ENCODE results near the gene FRMPD2. TPM values are rescaled to one million over a fixed set of nuclear protein-coding genes. Genes with fewer than 3 reads are reported as not detected.

FRMPD2 gene
- total and polyA plus RNA-seq, 2 experiments from 2014 or later: not detected

- H4K20me1 ChIP-seq (ENCODE audit: insufficient read depth): no peaks in the 10 kb centered on the region
- 74 to 78% methylated on average over 8 of the region's 8 CpGs for WGBS, 2 experiments (ENCODE audit: low coverage in 1 of 2, low lambda C conversion rate in 2 of 2, missing lambda C conversion rate in 2 of 2)
- TF ChIP-seq EZH2phosphoT487 (IDR thresholded peaks at IDR 0.05; ENCODE audit: insufficient read depth, low read depth): no peak
- peaks cover 21% of the 10 kb centered on the region for H3K27me3 ChIP-seq (replicated peaks; ENCODE audit: insufficient read depth)
- no peak overlapping the region for H3K4me2 ChIP-seq (ENCODE audit: unreplicated experiment)
- H3K9ac ChIP-seq: no peak overlapping the region
- no peak overlapping the region for H3K27ac ChIP-seq
- no peaks in the 10 kb centered on the region for H3K79me2 ChIP-seq (ENCODE audit: insufficient read depth)
- H3K4me3 ChIP-seq: no peak overlapping the region
- H3K4me1 ChIP-seq (ENCODE audit: insufficient read depth): no peaks in the 10 kb centered on the region
- in situ Hi-C loops (cut with MboI): no loop called here
- no peaks in the 10 kb centered on the region for H3K9me2 ChIP-seq (ENCODE audit: insufficient read depth)
- no peaks in the 10 kb centered on the region for H3K36me3 ChIP-seq (ENCODE audit: low read depth)
- no peaks in the 10 kb centered on the region for H3F3A ChIP-seq (ENCODE audit: insufficient read depth)
- no peaks in the 10 kb centered on the region for H3K9me3 ChIP-seq (ENCODE audit: low read depth)
- no peak for DNase-seq
- H2AFZ ChIP-seq: no peak overlapping the region
These were observed 24.6 kb downstream of the FRMPD2 start for GRCh38 chr10:48249763-48250351.

GRCh38 chr10:48249004-48249762 is 25.3 kb downstream of the FRMPD2 start:
- no peak overlapping the region for H3K27ac ChIP-seq
- no peak for DNase-seq
- no peaks in the 10 kb centered on the region for H4K20me1 ChIP-seq (ENCODE audit: insufficient read depth)
- H3K4me1 ChIP-seq (ENCODE audit: insufficient read depth): no peaks in the 10 kb centered on the region
- WGBS, 2 experiments (ENCODE audit: low coverage in 1 of 2, low lambda C conversion rate in 2 of 2, missing lambda C conversion rate in 2 of 2): 35 to 37% methylated on average over 6 of the region's 6 CpGs
- no peaks in the 10 kb centered on the region for H3K9me3 ChIP-seq (ENCODE audit: low read depth)
- H3K27me3 ChIP-seq (replicated peaks; ENCODE audit: insufficient read depth): peaks cover 25% of the 10 kb centered on the region
- H3K4me3 ChIP-seq: no peak overlapping the region
- H3K9ac ChIP-seq: no peak overlapping the region
- no peak overlapping the region for H2AFZ ChIP-seq
- no peaks in the 10 kb centered on the region for H3F3A ChIP-seq (ENCODE audit: insufficient read depth)
- H3K36me3 ChIP-seq (ENCODE audit: low read depth): no peaks in the 10 kb centered on the region
- in situ Hi-C loops (cut with MboI): no loop called here
- no peaks in the 10 kb centered on the region for H3K9me2 ChIP-seq (ENCODE audit: insufficient read depth)
- no peak for TF ChIP-seq EZH2 (IDR thresholded peaks at IDR 0.05; ENCODE audit: insufficient read depth, poor library complexity, severe bottlenecking)
- no peak for TF ChIP-seq EZH2phosphoT487 (IDR thresholded peaks at IDR 0.05; ENCODE audit: insufficient read depth, low read depth)
- H3K79me2 ChIP-seq (ENCODE audit: insufficient read depth): no peaks in the 10 kb centered on the region
- H3K4me2 ChIP-seq (ENCODE audit: unreplicated experiment): no peak overlapping the region

DNA sequence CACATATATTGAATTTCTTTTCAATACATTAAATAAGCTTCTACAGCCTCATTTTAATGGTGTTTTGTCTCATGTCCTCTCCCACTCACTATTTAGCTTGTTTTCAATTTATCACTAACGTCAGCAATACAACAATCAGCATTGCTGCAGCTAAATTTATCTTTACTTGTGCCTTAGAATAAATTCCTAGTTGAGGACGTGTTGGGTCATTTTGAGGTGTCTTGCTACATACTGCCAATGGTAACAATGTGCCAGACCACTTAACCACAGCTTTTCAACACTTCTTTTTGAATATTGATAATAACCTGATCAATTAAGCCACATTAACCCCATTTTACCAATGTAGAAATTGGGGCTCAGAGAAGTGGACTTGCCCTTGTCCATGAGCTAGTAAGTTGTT is 26.0 kb downstream of the FRMPD2 start:
- DNase-seq: no peak
- Histone ChIP-seq H3K9me3 (ENCODE audit: low read depth) (no peaks in the 10 kb centered on the region), H3F3A (ENCODE audit: insufficient read depth) (no peaks in the 10 kb centered on the region), H3K27ac (no peak overlapping the region), H3K9me2 (ENCODE audit: insufficient read depth) (no peaks in the 10 kb centered on the region), H4K20me1 (ENCODE audit: insufficient read depth) (no peaks in the 10 kb centered on the region), H3K4me1 (ENCODE audit: insufficient read depth) (no peaks in the 10 kb centered on the region), H3K27me3 (replicated peaks; ENCODE audit: insufficient read depth) (peaks cover 25% of the 10 kb centered on the region), H2AFZ (no peak overlapping the region), H3K4me2 (ENCODE audit: unreplicated experiment) (no peak overlapping the region), H3K9ac (no peak overlapping the region), H3K4me3 (no peak overlapping the region), H3K36me3 (ENCODE audit: low read depth) (no peaks in the 10 kb centered on the region), H3K79me2 (ENCODE audit: insufficient read depth) (no peaks in the 10 kb centered on the region)
- TF ChIP-seq EZH2phosphoT487 (IDR thresholded peaks at IDR 0.05; ENCODE audit: insufficient read depth, low read depth) (no peak), EZH2 (IDR thresholded peaks at IDR 0.05; ENCODE audit: insufficient read depth, poor library complexity, severe bottlenecking) (no peak)
- in situ Hi-C loops (cut with MboI): no loop called here
- 12% methylated on average over 2 of the region's 2 CpGs for WGBS, 2 experiments (ENCODE audit: low coverage in 1 of 2, low lambda C conversion rate in 2 of 2, missing lambda C conversion rate in 2 of 2)

- no peaks in the 10 kb centered on the region for H4K20me1 ChIP-seq (ENCODE audit: insufficient read depth)
- H3K79me2 ChIP-seq (ENCODE audit: insufficient read depth): no peaks in the 10 kb centered on the region
- no peaks in the 10 kb centered on the region for H3K4me1 ChIP-seq (ENCODE audit: insufficient read depth)
- no peak overlapping the region for H3K4me2 ChIP-seq (ENCODE audit: unreplicated experiment)
- H3K9ac ChIP-seq: no peak overlapping the region
- no peak for TF ChIP-seq EZH2 (IDR thresholded peaks at IDR 0.05; ENCODE audit: insufficient read depth, poor library complexity, severe bottlenecking)
- no peak for TF ChIP-seq EZH2phosphoT487 (IDR thresholded peaks at IDR 0.05; ENCODE audit: insufficient read depth, low read depth)
- WGBS, 2 experiments (ENCODE audit: low coverage in 1 of 2, low lambda C conversion rate in 2 of 2, missing lambda C conversion rate in 2 of 2): 34 to 42% methylated on average over 2 of the region's 2 CpGs
- no peak for DNase-seq
- no peaks in the 10 kb centered on the region for H3F3A ChIP-seq (ENCODE audit: insufficient read depth)
- no peak overlapping the region for H3K27ac ChIP-seq
- in situ Hi-C loops (cut with MboI): no loop called here
- no peaks in the 10 kb centered on the region for H3K9me2 ChIP-seq (ENCODE audit: insufficient read depth)
- no peaks in the 10 kb centered on the region for H3K36me3 ChIP-seq (ENCODE audit: low read depth)
- no peaks in the 10 kb centered on the region for H3K9me3 ChIP-seq (ENCODE audit: low read depth)
- H2AFZ ChIP-seq: no peak overlapping the region
- H3K27me3 ChIP-seq (replicated peaks; ENCODE audit: insufficient read depth): peaks cover 30% of the 10 kb centered on the region
- no peak overlapping the region for H3K4me3 ChIP-seq
These were observed 26.8 kb downstream of the FRMPD2 start for GRCh38 chr10:48247680-48248079.
